Testis (tissue), 2 donors: Measurements from ENCODE around the gene HOXA10.

Experiments
- POLR2A ChIP-seq: fragments of 450-650 bp; IDR thresholded peaks from one replicate; pipeline ENCODE4 v1.6.1; 2017; ENCODE audit warnings: antibody characterized with exemption, mild to moderate bottlenecking, moderate library complexity
- TF ChIP-seq, protein P1 (sequence below), 3 experiments: fragments of 450-650 bp in 2 of 3; fragments of 200-600 bp in 1 of 3; sonication (generic) in 1 of 3; IDR thresholded peaks; one replicate each; pipeline ENCODE4 v1.5.1; 2016 to 2019; ENCODE audit warnings: antibody characterized with exemption in 3 of 3, mild to moderate bottlenecking in 2 of 3, moderate library complexity in 1 of 3

DNA sequence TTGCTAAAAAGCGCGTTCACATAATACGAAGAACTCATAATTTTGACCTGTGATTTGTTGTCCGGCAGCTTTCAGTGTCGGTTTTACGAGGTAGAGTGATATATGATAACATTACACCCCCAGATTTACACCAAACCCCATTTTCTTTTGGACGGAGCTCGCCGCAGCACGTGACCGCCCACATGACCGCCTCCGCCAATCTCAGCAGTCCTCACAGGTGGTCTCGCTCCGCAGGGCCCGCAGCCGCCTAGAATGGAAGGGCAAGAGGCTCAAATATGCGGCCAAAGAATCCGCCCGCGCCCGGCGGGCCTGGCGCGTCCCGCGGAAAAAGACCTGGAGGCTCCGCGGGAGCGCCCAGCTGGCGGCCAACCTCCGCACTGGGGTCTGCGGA, 17.6 kb downstream of the HOXA10 start, which contains the start of gene HOXA7:
- TF ChIP-seq, protein P1, sequence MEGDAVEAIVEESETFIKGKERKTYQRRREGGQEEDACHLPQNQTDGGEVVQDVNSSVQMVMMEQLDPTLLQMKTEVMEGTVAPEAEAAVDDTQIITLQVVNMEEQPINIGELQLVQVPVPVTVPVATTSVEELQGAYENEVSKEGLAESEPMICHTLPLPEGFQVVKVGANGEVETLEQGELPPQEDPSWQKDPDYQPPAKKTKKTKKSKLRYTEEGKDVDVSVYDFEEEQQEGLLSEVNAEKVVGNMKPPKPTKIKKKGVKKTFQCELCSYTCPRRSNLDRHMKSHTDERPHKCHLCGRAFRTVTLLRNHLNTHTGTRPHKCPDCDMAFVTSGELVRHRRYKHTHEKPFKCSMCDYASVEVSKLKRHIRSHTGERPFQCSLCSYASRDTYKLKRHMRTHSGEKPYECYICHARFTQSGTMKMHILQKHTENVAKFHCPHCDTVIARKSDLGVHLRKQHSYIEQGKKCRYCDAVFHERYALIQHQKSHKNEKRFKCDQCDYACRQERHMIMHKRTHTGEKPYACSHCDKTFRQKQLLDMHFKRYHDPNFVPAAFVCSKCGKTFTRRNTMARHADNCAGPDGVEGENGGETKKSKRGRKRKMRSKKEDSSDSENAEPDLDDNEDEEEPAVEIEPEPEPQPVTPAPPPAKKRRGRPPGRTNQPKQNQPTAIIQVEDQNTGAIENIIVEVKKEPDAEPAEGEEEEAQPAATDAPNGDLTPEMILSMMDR (IDR thresholded peaks at IDR 0.05): no peak
- no peak for TF ChIP-seq POLR2A
